ENCODE measurements around the gene CIROP. TPM values are rescaled to one million over a fixed set of nuclear protein-coding genes. Genes with fewer than 3 reads are reported as not detected.

The CIROP gene
- total and polyA plus RNA-seq, 9 of the 15 experiments (the other 6 are each of a cell fraction or from before 2014, with no cell fraction given): not detected

GRCh38 chr14:23115039-23115731, 10.4 kb upstream of the CIROP start:
- WGBS (ENCODE audit: insufficient coverage, low coverage, missing lambda C conversion rate): 28% methylated on average over 10 of the region's 10 CpGs
- H4K20me1 ChIP-seq (replicated peaks; ENCODE audit: control insufficient read depth, insufficient read depth, low read length): peaks cover 3% of the 10 kb centered on the region; the same call in 1 of the 2 replicates
- no peak for ATAC-seq
- TF ChIP-seq CREB1 (IDR thresholded peaks at IDR 0.05) (no peak), CREB1 (CRISPR knock-in tag; IDR thresholded peaks at IDR 0.05) (no peak), ZFP1 (CRISPR knock-in tag; IDR thresholded peaks at IDR 0.05) (no peak), ZNF639 (CRISPR knock-in tag; conservative IDR thresholded peaks at IDR 0.05 in 1 of 2, IDR thresholded peaks at IDR 0.05 in 1 of 2) (no peak), ARID2 (IDR thresholded peaks at IDR 0.05) (no peak), BHLHE40 (IDR thresholded peaks at IDR 0.05; ENCODE audit: low read length) (peak; percentile 28; the same call in 1 of the 2 replicates), CHCHD3 (CRISPR knock-in tag; IDR thresholded peaks at IDR 0.05) (no peak), E4F1 (CRISPR knock-in tag; IDR thresholded peaks at IDR 0.05; ENCODE audit: borderline replicate concordance) (no peak), RBM22 (IDR thresholded peaks at IDR 0.05; ENCODE audit: low read depth, low read length, poor library complexity, severe bottlenecking) (no peak), SAP30 (IDR thresholded peaks at IDR 0.05; ENCODE audit: borderline replicate concordance, insufficient read depth, low read depth, low read length, poor library complexity, severe bottlenecking) (no peak), FOSL1 (tag; conservative IDR thresholded peaks at IDR 0.05) (0 out of 2 replicates have a peak, but pooled peaks have one; percentile 35), ATF3 (IDR thresholded peaks at IDR 0.05) (peak; percentile 77), ATF3 (CRISPR knock-in tag; conservative IDR thresholded peaks at IDR 0.05) (no peak), FUS (optimal IDR thresholded peaks at IDR 0.05; ENCODE audit: low read depth, low read length) (no peak), ZSCAN32 (CRISPR knock-in tag; IDR thresholded peaks at IDR 0.05) (0 out of 2 replicates have a peak, but pooled peaks have one; percentile 21), PTRF (tag; IDR thresholded peaks at IDR 0.05) (no peak), BACH1 (tag; IDR thresholded peaks at IDR 0.05) (no peak)
- no peaks in the 10 kb centered on the region for H3K9me1 ChIP-seq (ENCODE audit: control insufficient read depth, insufficient read depth, low read length)
- BruUV-seq (replicated peaks): no TSS peak
- H3K4me2 ChIP-seq (ENCODE audit: insufficient read depth, low read length): no peak overlapping the region
- ChIA-PET POLR2A (interaction anchor here (0.6 to 0.7 kb wide), 2 partner anchors 9 to 173 kb away, joined by 3 read pairs; no protein-coding TSS in a partner anchor), CTCF (ENCODE audit: low intra/inter-chr PET ratio) (no interaction called here)
- intact Hi-C loops (cut with micrococcal nuclease) (no loop called here), in situ Hi-C loops (cut with MboI) (no loop called here)
- no peak for FAIRE-seq
- no peaks in the 10 kb centered on the region for H3K36me3 ChIP-seq (ENCODE audit: control insufficient read depth, insufficient read depth, low read length)
- no peak for DNase-seq (ENCODE audit: extremely low read depth in 1 of 4, low spot score in 3 of 4)
- no peak overlapping the region for H2AFZ ChIP-seq (ENCODE audit: low read depth, low read length)
- no peaks in the 10 kb centered on the region for H3K79me2 ChIP-seq (ENCODE audit: control insufficient read depth, insufficient read depth, low read length)
- H3K27me3 ChIP-seq (ENCODE audit: control insufficient read depth in 2 of 2, insufficient read depth in 2 of 2, low read length in 2 of 2): peaks cover 0 to 12% of the 10 kb centered on the region in 2 experiments; a peak in 3 of 5 replicates
- H3K4me3 ChIP-seq: no peak overlapping the region
- H3K9me3 ChIP-seq (replicated peaks; ENCODE audit: control insufficient read depth, insufficient read depth, low read depth, low read length): no peaks in the 10 kb centered on the region
- peaks cover 35 to 64% of the 10 kb centered on the region in 2 experiments for H3K4me1 ChIP-seq (replicated peaks in 1 of 2; ENCODE audit: control insufficient read depth in 2 of 2, insufficient read depth in 2 of 2, low read length in 2 of 2)
- no peak overlapping the region for H3K27ac ChIP-seq (ENCODE audit: extremely low read depth, low read depth, low read length)
- H3K9ac ChIP-seq (ENCODE audit: insufficient read depth in 1 of 2, low read depth in 2 of 2, low read length in 2 of 2): 0 out of 4 replicates have a peak overlapping the region, but pooled peaks of 1 of the 2 experiments have one; percentile 18

Measured in K562 (cell line).